ENCODE results near the gene ANKRD11. TPM values are rescaled to one million over a fixed set of nuclear protein-coding genes. Genes with fewer than 3 reads are reported as not detected.

Gene ANKRD11
- total RNA-seq, 1 experiment from 2014 or later, result 297 TPM

DNA sequence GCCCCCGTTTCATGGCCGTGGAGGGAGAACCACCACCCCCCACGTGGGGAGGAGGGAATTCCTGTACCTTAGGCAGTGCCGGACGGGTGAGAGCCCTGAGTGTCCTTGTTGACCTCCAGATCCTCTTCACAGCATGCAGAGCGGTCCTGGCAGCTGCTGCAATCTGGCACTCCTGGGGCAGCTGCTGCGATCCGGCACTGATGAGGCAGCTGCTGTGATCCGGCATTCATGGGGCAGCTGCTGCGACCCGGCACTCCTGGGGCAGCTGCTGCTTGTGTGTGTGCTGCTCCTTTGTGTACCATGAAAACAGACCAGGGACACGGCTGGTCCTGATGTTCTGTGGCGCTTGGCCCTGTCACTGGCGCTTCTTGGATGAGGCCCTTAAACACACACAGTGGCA, 260.1 kb downstream of the ANKRD11 start:
- H3K9me3 Mint-ChIP-seq (ENCODE audit: unreplicated experiment), result peaks cover 47% of the 10 kb centered on the region
- intact Hi-C loops (cut with micrococcal nuclease; ENCODE audit: unreplicated experiment), result no loop called here

DNA sequence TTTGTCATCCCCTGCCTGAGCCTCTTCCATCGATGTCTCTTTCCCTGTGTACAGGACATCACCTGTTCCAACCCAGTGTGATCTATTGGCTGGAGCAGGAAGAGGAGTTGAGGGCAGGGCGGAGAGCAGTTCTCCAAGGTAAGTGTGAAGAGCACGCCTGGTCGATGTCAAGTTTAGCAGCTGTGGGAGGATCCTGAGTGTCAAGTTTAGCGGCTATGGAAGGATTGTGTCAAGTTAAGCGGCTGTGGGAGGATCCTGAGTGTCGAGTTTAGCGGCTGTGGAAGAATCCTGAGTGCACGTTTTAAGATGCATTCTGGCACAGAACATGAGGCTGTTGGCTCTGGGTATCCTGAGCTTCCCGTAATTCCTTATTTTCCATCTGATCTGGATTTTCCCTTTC, 265.7 kb downstream of the ANKRD11 start:
- no peak for TF ChIP-seq CTCF (IDR thresholded peaks at IDR 0.05; ENCODE audit: insufficient read depth in 1 of 2, low read depth in 1 of 2, low read length in 1 of 2, severe bottlenecking in 1 of 2, unreplicated experiment in 1 of 2)
- H3K4me3 Mint-ChIP-seq (ENCODE audit: unreplicated experiment), result no peak overlapping the region
- ChIA-PET CTCF (no interaction called here), POLR2A (no interaction called here)
- Histone ChIP-seq H3K4me3 (ENCODE audit: low read depth, low read length) (no peak overlapping the region), H3K9me3 (0 out of 2 replicates have a peak, but pooled peaks cover 3% of the 10 kb centered on the region), H3K27me3 (replicated peaks; ENCODE audit: control insufficient read depth, insufficient read depth, low read length) (no peaks in the 10 kb centered on the region), H3K36me3 (ENCODE audit: control insufficient read depth, insufficient read depth, low read length) (peaks cover 18% of the 10 kb centered on the region), H3K4me1 (no peaks in the 10 kb centered on the region)
- H3K27me3 Mint-ChIP-seq (ENCODE audit: insufficient read depth, unreplicated experiment), result no peaks in the 10 kb centered on the region
- peaks cover 80% of the 10 kb centered on the region for H3K36me3 Mint-ChIP-seq (ENCODE audit: insufficient read depth, unreplicated experiment)
- H3K4me1 Mint-ChIP-seq (ENCODE audit: low read depth, unreplicated experiment), result no peaks in the 10 kb centered on the region
- no TSS peak for BruUV-seq (replicated peaks)
- H3K9me3 Mint-ChIP-seq (ENCODE audit: unreplicated experiment), result peaks cover 33% of the 10 kb centered on the region
- no peak for DNase-seq
- H3K27ac Mint-ChIP-seq (ENCODE audit: unreplicated experiment), result no peak overlapping the region
- intact Hi-C loops (cut with micrococcal nuclease; ENCODE audit: unreplicated experiment), result no loop called here

More for the DNA sequence above, 260.1 kb downstream of the ANKRD11 start:
- no peak overlapping the region for H3K4me3 Mint-ChIP-seq (ENCODE audit: unreplicated experiment)
- no peaks in the 10 kb centered on the region for H3K27me3 Mint-ChIP-seq (ENCODE audit: insufficient read depth, unreplicated experiment)
- Histone ChIP-seq H3K4me3 (ENCODE audit: low read depth, low read length) (no peak overlapping the region), H3K4me1 (no peaks in the 10 kb centered on the region), H3K9me3 (peaks cover 7% of the 10 kb centered on the region; the same call in 1 of the 2 replicates), H3K36me3 (ENCODE audit: control insufficient read depth, insufficient read depth, low read length) (peaks cover 17% of the 10 kb centered on the region), H3K27me3 (replicated peaks; ENCODE audit: control insufficient read depth, insufficient read depth, low read length) (no peaks in the 10 kb centered on the region)
- H3K4me1 Mint-ChIP-seq (ENCODE audit: low read depth, unreplicated experiment), result no peaks in the 10 kb centered on the region
- ChIA-PET POLR2A (no interaction called here), CTCF (no interaction called here)
- no TSS peak for BruUV-seq (replicated peaks)
- TF ChIP-seq CTCF (IDR thresholded peaks at IDR 0.05; ENCODE audit: insufficient read depth in 1 of 2, low read depth in 1 of 2, low read length in 1 of 2, severe bottlenecking in 1 of 2, unreplicated experiment in 1 of 2), result no peak
- DNase-seq, result no peak
- H3K36me3 Mint-ChIP-seq (ENCODE audit: insufficient read depth, unreplicated experiment), result peaks cover 69% of the 10 kb centered on the region
- no peak overlapping the region for H3K27ac Mint-ChIP-seq (ENCODE audit: unreplicated experiment)

- no peaks in the 10 kb centered on the region for H3K4me1 ChIP-seq
- no peak for TF ChIP-seq CTCF (IDR thresholded peaks at IDR 0.05; ENCODE audit: insufficient read depth in 1 of 2, low read depth in 1 of 2, low read length in 1 of 2, severe bottlenecking in 1 of 2, unreplicated experiment in 1 of 2)
- Mint-ChIP-seq H3K4me3 (ENCODE audit: unreplicated experiment) (no peak overlapping the region), H3K4me1 (ENCODE audit: low read depth, unreplicated experiment) (no peaks in the 10 kb centered on the region), H3K27me3 (ENCODE audit: insufficient read depth, unreplicated experiment) (no peaks in the 10 kb centered on the region), H3K27ac (ENCODE audit: unreplicated experiment) (no peak overlapping the region), H3K36me3 (ENCODE audit: insufficient read depth, unreplicated experiment) (peaks cover 69% of the 10 kb centered on the region), H3K9me3 (ENCODE audit: unreplicated experiment) (peaks cover 25% of the 10 kb centered on the region)
- no peak for DNase-seq
- POLR2A ChIA-PET, result no interaction called here
- no peaks in the 10 kb centered on the region for H3K27me3 ChIP-seq (replicated peaks; ENCODE audit: control insufficient read depth, insufficient read depth, low read length)
- BruUV-seq (replicated peaks), result no TSS peak
- peaks cover 15% of the 10 kb centered on the region for H3K36me3 ChIP-seq (ENCODE audit: control insufficient read depth, insufficient read depth, low read length)
- H3K4me3 ChIP-seq (ENCODE audit: low read depth, low read length), result no peak overlapping the region
- CTCF ChIA-PET, result no interaction called here
- intact Hi-C loops (cut with micrococcal nuclease; ENCODE audit: unreplicated experiment), result no loop called here
- H3K9me3 ChIP-seq, result 0 out of 2 replicates have a peak, but pooled peaks cover 3% of the 10 kb centered on the region
Measured at GRCh38 chr16:89222931-89223330, 267.4 kb downstream of the ANKRD11 start.

Measured in Caco-2 (cell line).